IMR-90 (cell line): ENCODE results near the gene HORMAD2. TPM values are rescaled to one million over a fixed set of nuclear protein-coding genes. Genes with fewer than 3 reads are reported as not detected.

ENCODE experiments used
- ATAC-seq: fragments of 200-7000 bp; cut with Tn5 transposase; 2 replicates; pipeline ENCODE4 v1.9.1; 2020; ENCODE audit warnings: low read depth, mild to moderate bottlenecking, moderate library complexity
- BruUV-seq: library from RNA; stranded (reverse); fragments of 400-500 nt; replicated peaks from 2 replicates; lab custom pipeline; 2021; lab: Mats Ljungman, UMichigan
- CTCF ChIA-PET: fragments of 300-600 bp; formaldehyde crosslinking; extraction: SDS; loops from one replicate; lab custom pipeline; 2021; ENCODE audit warnings: antibody characterized with exemption; lab: Yijun Ruan, JAX
- POLR2A ChIA-PET: fragments of 300-600 bp; sonication (Branson Sonifier 250); formaldehyde crosslinking; loops from one replicate; lab custom pipeline; 2022; ENCODE audit warnings: antibody characterized with exemption; ENCODE audit not compliant: unreplicated experiment; lab: Charles Lee
- DNase-seq: peaks from one replicate; pipeline ENCODE4 v3.0.0; 2013
- H2AFZ ChIP-seq: replicated peaks from 2 replicates; pipeline ENCODE3; 2013; ENCODE audit warnings: low read length, mild to moderate bottlenecking; ENCODE audit not compliant: poor library complexity
- H2AK5ac ChIP-seq: 2 replicates; pipeline ENCODE4 v1.6.1; 2013; ENCODE audit warnings: low read depth, low read length, inconsistent platforms
- H2AK9ac ChIP-seq: replicated peaks from 2 replicates; pipeline ENCODE3; 2013; ENCODE audit warnings: mild to moderate bottlenecking, low read depth, low read length, moderate library complexity; ENCODE audit not compliant: poor library complexity
- H2BK120ac ChIP-seq: 2 replicates; pipeline ENCODE4 v1.6.1; 2013; ENCODE audit warnings: low read depth, low read length, inconsistent platforms
- H2BK15ac ChIP-seq: 3 replicates; pipeline ENCODE4 v1.6.1; 2013; ENCODE audit warnings: low read depth, low read length, inconsistent platforms
- H2BK20ac ChIP-seq: 2 replicates; pipeline ENCODE4 v1.6.1; 2013; ENCODE audit warnings: low read depth, mild to moderate bottlenecking, inconsistent platforms, low read length, moderate library complexity
- H2BK5ac ChIP-seq: 2 replicates; pipeline ENCODE4 v1.6.1; 2013; ENCODE audit warnings: mild to moderate bottlenecking, low read depth, low read length, inconsistent platforms; ENCODE audit not compliant: poor library complexity, severe bottlenecking
- H3K14ac ChIP-seq: replicated peaks from 2 replicates; pipeline ENCODE4 v1.6.1; 2013; ENCODE audit warnings: low read depth, low read length, inconsistent platforms
- H3K18ac ChIP-seq: 2 replicates; pipeline ENCODE4 v1.6.1; 2013; ENCODE audit warnings: low read depth, low read length, control low read depth
- H3K23ac ChIP-seq: 2 replicates; pipeline ENCODE4 v1.6.1; 2013; ENCODE audit warnings: low read depth, low read length, inconsistent platforms
- H3K27ac ChIP-seq: 2 replicates; pipeline ENCODE4 v1.5.1; 2013; ENCODE audit warnings: mild to moderate bottlenecking, control low read depth, low read length; ENCODE audit not compliant: insufficient read depth
- H3K27me3 ChIP-seq: 2 replicates; pipeline ENCODE4 v1.6.1; 2013; ENCODE audit warnings: low read length; ENCODE audit not compliant: control insufficient read depth, insufficient read depth
- H3K36me3 ChIP-seq: 2 replicates; pipeline ENCODE4 v1.6.1; 2013; ENCODE audit warnings: low read length, mixed read lengths; ENCODE audit not compliant: control insufficient read depth, insufficient read depth
- H3K4ac ChIP-seq: 2 replicates; pipeline ENCODE4 v1.6.1; 2013; ENCODE audit warnings: low read depth, low read length, inconsistent platforms
- H3K4me1 ChIP-seq: 2 replicates; pipeline ENCODE4 v1.6.1; 2013; ENCODE audit warnings: low read length, mixed read lengths; ENCODE audit not compliant: control insufficient read depth, insufficient read depth
- H3K4me2 ChIP-seq: 2 replicates; pipeline ENCODE4 v1.6.1; 2013; ENCODE audit warnings: low read depth, mild to moderate bottlenecking, control low read depth, low read length, moderate library complexity
- H3K4me3 ChIP-seq: 2 replicates; pipeline ENCODE4 v1.5.1; 2013; ENCODE audit warnings: low read depth, mild to moderate bottlenecking, control low read depth, low read length, moderate library complexity; ENCODE audit not compliant: insufficient read depth
- H3K56ac ChIP-seq: 2 replicates; pipeline ENCODE4 v1.6.1; 2013; ENCODE audit warnings: low read length, inconsistent platforms; ENCODE audit not compliant: insufficient read depth; ENCODE audit errors: extremely low read depth
- H3K79me1 ChIP-seq, 2 experiments: 2 replicates each; pipeline ENCODE4 v1.6.1; 2013; ENCODE audit warnings: low read length in 2 of 2, inconsistent platforms in 1 of 2, low read depth in 1 of 2
- H3K9ac ChIP-seq: 2 replicates; pipeline ENCODE4 v1.6.1; 2013; ENCODE audit warnings: low read depth, low read length, control low read depth
- H3K9me1 ChIP-seq: 2 replicates; pipeline ENCODE4 v1.6.1; 2013; ENCODE audit warnings: low read length, inconsistent platforms; ENCODE audit not compliant: insufficient read depth
- H3K9me3 ChIP-seq: 2 replicates; pipeline ENCODE4 v1.6.1; 2013; ENCODE audit warnings: low read length; ENCODE audit not compliant: control insufficient read depth, insufficient read depth
- H4K20me1 ChIP-seq: 2 replicates; pipeline ENCODE4 v1.6.1; 2013; ENCODE audit warnings: low read length, inconsistent platforms; ENCODE audit not compliant: insufficient read depth
- H4K5ac ChIP-seq: 2 replicates; pipeline ENCODE4 v1.6.1; 2013; ENCODE audit warnings: mild to moderate bottlenecking, low read depth, low read length, control low read depth
- H4K8ac ChIP-seq, 2 experiments: 2 replicates each; pipeline ENCODE4 v1.6.1; 2013; ENCODE audit warnings: low read depth in 2 of 2, low read length in 2 of 2, control low read depth in 1 of 2, inconsistent platforms in 1 of 2
- H4K91ac ChIP-seq: 2 replicates; pipeline ENCODE4 v1.6.1; 2013; ENCODE audit warnings: low read depth, low read length, inconsistent platforms; ENCODE audit not compliant: insufficient read depth
- BHLHE40 ChIP-seq: fragments of 150-350 bp; IDR thresholded peaks from 2 replicates; pipeline ENCODE4 v1.6.1; 2016; ENCODE audit warnings: mild to moderate bottlenecking, low read depth, low read length
- CEBPB ChIP-seq: IDR thresholded peaks from 2 replicates; pipeline ENCODE4 v1.6.1; 2012; ENCODE audit warnings: low read depth, low read length, improper control_type of control experiment
- CHD1 ChIP-seq: IDR thresholded peaks from 2 replicates; pipeline ENCODE4 v1.6.1; 2012; ENCODE audit warnings: low read depth, low read length, improper control_type of control experiment
- CTCF ChIP-seq: conservative IDR thresholded peaks from 2 replicates; pipeline ENCODE4 v1.5.1; 2012; ENCODE audit warnings: mild to moderate bottlenecking, low read depth, low read length, improper control_type of control experiment
- MAFK ChIP-seq: IDR thresholded peaks from 2 replicates; pipeline ENCODE4 v1.6.1; 2012; ENCODE audit warnings: low read depth, low read length, improper control_type of control experiment
- MAZ ChIP-seq: IDR thresholded peaks from 2 replicates; pipeline ENCODE4 v1.6.1; 2012; ENCODE audit warnings: low read depth, mild to moderate bottlenecking, low read length, improper control_type of control experiment, moderate library complexity, borderline replicate concordance
- MXI1 ChIP-seq: IDR thresholded peaks from 2 replicates; pipeline ENCODE4 v1.6.1; 2012; ENCODE audit warnings: low read depth, mild to moderate bottlenecking, low read length, moderate library complexity, borderline replicate concordance
- NFE2L2 ChIP-seq: fragments of 150-350 bp; IDR thresholded peaks from 2 replicates; pipeline ENCODE4 v1.6.1; 2016; ENCODE audit warnings: low read depth, mild to moderate bottlenecking, low read length
- POLR2A ChIP-seq: IDR thresholded peaks from 2 replicates; pipeline ENCODE4 v1.6.1; 2012; ENCODE audit warnings: mild to moderate bottlenecking, low read depth, low read length
- RCOR1 ChIP-seq: IDR thresholded peaks from 2 replicates; pipeline ENCODE4 v1.6.1; 2012; ENCODE audit warnings: mild to moderate bottlenecking, low read length, improper control_type of control experiment; ENCODE audit not compliant: insufficient replicate concordance
- RFX5 ChIP-seq: IDR thresholded peaks from 2 replicates; pipeline ENCODE4 v1.8.0; 2012; ENCODE audit warnings: low read depth, mild to moderate bottlenecking, low read length, moderate library complexity
- SMC3 ChIP-seq: fragments of 150-350 bp; IDR thresholded peaks from 2 replicates; pipeline ENCODE4 v1.6.1; 2016; ENCODE audit warnings: low read depth, mild to moderate bottlenecking, antibody characterized with exemption, low read length, moderate library complexity
- USF2 ChIP-seq: fragments of 150-350 bp; IDR thresholded peaks from 2 replicates; pipeline ENCODE4 v1.6.1; 2017; ENCODE audit warnings: mild to moderate bottlenecking, antibody characterized with exemption, low read length, low read depth
- WGBS, 2 experiments: methylation state at CpG; one replicate each; pipeline versions ENCODE4 v1.1.5 to v1.1.7; 2013; ENCODE audit warnings: missing lambda C conversion rate in 2 of 2; ENCODE audit not compliant: insufficient read length in 1 of 2; ENCODE audit errors: extremely low coverage in 2 of 2; 5-methylcytosine and 5-hydroxymethylcytosine counted together
- dilution Hi-C: fragments of 300-500 bp; cut with HindIII; formaldehyde crosslinking; loops from one replicate; pipeline ENCODE4 v1.14.3; 2018; ENCODE audit warnings: low sequenced_read_pairs; ENCODE audit not compliant: unreplicated experiment
- in situ Hi-C: fragments of 300-500 bp; cut with MboI; formaldehyde crosslinking; loops from 3 replicates; pipeline ENCODE4 v1.14.3; 2019; ENCODE audit warnings: low sequenced_read_pairs, inconsistent platforms, mixed read lengths
- intact Hi-C: fragments of 100-400 bp; cut with micrococcal nuclease; formaldehyde crosslinking; loops from 2 replicates; pipeline ENCODE4 v1.10.0; 2022
- polyA plus RNA-seq, 3 experiments: library from polyadenylated mRNA; depleted of rRNA; stranded (reverse); fragments of >200 nt; gene quantifications; 2 replicates each; pipeline ENCODE4 v1.2.3, GENCODE V29; 2012; ENCODE audit warnings: low replicate concordance in 1 of 3
- total RNA-seq: library from RNA; depleted of rRNA; stranded (reverse); fragments of >200 nt; gene quantifications from 2 replicates; pipeline ENCODE4 v1.2.3, GENCODE V29; 2012
- TF ChIP-seq, protein P1 (sequence below): fragments of 150-350 bp; IDR thresholded peaks from 2 replicates; pipeline ENCODE4 v1.6.1; 2016; ENCODE audit warnings: low read depth, mild to moderate bottlenecking, low read length, moderate library complexity, borderline replicate concordance

HORMAD2 gene
- total and polyA plus RNA-seq, 2 of the 4 experiments (the other 2 are of a cell fraction): not detected

- no peak overlapping the region for H2AK9ac ChIP-seq
- no peaks in the 10 kb centered on the region for H3K36me3 ChIP-seq
- H2BK5ac ChIP-seq: no peak overlapping the region
- ATAC-seq (no peak), DNase-seq (no peak)
- no peak overlapping the region for H3K4me3 ChIP-seq
- H3K9ac ChIP-seq: no peak overlapping the region
- peaks cover 3% of the 10 kb centered on the region; the same call in 1 of the 2 replicates for H3K9me3 ChIP-seq
- peaks cover 2% of the 10 kb centered on the region; the same call in 1 of the 2 replicates for H3K4me1 ChIP-seq
- H3K56ac ChIP-seq: no peak overlapping the region
- no peak overlapping the region for H3K4ac ChIP-seq
- POLR2A ChIA-PET: no interaction called here
- CTCF ChIA-PET: interaction anchor here (1.0 to 1.7 kb wide), 2 partner anchors 11 to 24 kb away, joined by 3 to 6 read pairs; no protein-coding TSS in a partner anchor
- in situ Hi-C loops: no loop called here
- no peak overlapping the region for H2BK15ac ChIP-seq
- H2AFZ ChIP-seq: no peak overlapping the region
- H3K23ac ChIP-seq: no peak overlapping the region
- H4K8ac ChIP-seq: no peak overlapping the region
- no peak overlapping the region for H3K18ac ChIP-seq
- H4K20me1 ChIP-seq: no peaks in the 10 kb centered on the region
- peaks cover 23% of the 10 kb centered on the region for H3K27me3 ChIP-seq
- H2AK5ac ChIP-seq: no peak overlapping the region
- dilution Hi-C loops: no loop called here
- TF ChIP-seq MAZ (no peak), CTCF (no peak), MAFK (no peak), RCOR1 (no peak), CEBPB (no peak), NFE2L2 (no peak), USF2 (no peak), SMC3 (no peak), MXI1 (no peak), RFX5 (no peak), CHD1 (no peak), POLR2A (no peak), BHLHE40 (no peak)
- TF ChIP-seq, protein P1, sequence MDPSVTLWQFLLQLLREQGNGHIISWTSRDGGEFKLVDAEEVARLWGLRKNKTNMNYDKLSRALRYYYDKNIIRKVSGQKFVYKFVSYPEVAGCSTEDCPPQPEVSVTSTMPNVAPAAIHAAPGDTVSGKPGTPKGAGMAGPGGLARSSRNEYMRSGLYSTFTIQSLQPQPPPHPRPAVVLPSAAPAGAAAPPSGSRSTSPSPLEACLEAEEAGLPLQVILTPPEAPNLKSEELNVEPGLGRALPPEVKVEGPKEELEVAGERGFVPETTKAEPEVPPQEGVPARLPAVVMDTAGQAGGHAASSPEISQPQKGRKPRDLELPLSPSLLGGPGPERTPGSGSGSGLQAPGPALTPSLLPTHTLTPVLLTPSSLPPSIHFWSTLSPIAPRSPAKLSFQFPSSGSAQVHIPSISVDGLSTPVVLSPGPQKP: no peak
- no TSS peak for BruUV-seq
- no CpG with 5 or more reads among the region's 3 CpGs for WGBS, 2 experiments
- H2BK20ac ChIP-seq: no peak overlapping the region
- intact Hi-C loops: no loop called here
- H4K91ac ChIP-seq: no peak overlapping the region
- H3K14ac ChIP-seq: no peak overlapping the region
- no peak overlapping the region for H4K5ac ChIP-seq
- H3K27ac ChIP-seq: no peak overlapping the region
- no peak overlapping the region for H3K4me2 ChIP-seq
- H2BK120ac ChIP-seq: no peak overlapping the region
- no peaks in the 10 kb centered on the region for H3K9me1 ChIP-seq
- H3K79me1 ChIP-seq: no peaks in the 10 kb centered on the region
Observed at GRCh38 chr22:30077279-30077880, 2.9 kb upstream of the HORMAD2 start.
